ENCODE measurements around the gene SLC6A3. TPM values are rescaled to one million over a fixed set of nuclear protein-coding genes. Genes with fewer than 3 reads are reported as not detected.

SLC6A3 gene
- polyA plus RNA-seq, 1 experiment, result not detected

DNA sequence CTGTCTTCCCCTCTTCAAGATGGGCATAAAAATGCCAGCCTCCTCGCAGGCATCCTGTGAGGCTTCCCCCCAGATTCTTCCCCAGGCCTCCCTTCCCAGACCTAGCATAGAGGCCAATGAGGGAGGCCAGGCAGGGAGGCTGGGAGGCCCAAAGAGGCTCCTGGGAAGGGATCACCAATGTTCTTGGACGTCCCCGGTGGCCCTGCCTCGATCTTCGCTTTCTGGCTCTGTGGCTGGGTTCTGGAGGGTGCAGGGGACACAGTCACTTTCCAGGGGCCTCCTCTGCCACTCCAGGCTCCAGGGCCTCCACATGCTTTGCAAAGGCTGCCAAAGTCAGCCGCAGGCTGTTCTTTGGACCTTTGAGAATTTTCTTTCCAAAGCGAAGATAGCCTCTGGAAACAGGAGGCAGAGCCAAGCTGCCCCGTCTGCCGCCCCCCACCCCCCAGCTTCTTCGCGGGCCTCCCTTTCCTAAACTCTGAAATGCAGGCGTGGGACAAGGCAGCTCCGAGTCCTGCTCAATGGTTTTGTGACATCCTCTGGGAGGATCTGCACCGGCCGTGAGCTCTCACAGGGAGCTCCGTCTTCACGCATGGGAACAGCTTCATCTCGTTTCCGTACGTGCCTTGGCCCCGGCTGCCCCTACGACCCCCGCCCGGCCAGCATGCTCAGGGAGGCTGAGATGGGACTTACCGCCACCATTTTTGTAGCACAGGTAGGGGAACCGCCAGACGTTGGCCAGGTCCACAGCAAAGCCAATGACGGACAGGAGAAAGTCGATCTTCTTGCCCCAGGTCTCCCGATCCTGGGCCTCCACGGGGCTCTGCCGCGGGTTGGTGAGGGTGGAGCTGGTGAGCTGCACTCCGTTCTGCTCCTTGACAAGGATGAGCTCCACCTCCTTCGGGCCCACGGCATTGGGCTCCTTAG, 2.8 kb downstream of the SLC6A3 start:
- CTCF ChIA-PET, result no interaction called here
- TF ChIP-seq, protein P1, sequence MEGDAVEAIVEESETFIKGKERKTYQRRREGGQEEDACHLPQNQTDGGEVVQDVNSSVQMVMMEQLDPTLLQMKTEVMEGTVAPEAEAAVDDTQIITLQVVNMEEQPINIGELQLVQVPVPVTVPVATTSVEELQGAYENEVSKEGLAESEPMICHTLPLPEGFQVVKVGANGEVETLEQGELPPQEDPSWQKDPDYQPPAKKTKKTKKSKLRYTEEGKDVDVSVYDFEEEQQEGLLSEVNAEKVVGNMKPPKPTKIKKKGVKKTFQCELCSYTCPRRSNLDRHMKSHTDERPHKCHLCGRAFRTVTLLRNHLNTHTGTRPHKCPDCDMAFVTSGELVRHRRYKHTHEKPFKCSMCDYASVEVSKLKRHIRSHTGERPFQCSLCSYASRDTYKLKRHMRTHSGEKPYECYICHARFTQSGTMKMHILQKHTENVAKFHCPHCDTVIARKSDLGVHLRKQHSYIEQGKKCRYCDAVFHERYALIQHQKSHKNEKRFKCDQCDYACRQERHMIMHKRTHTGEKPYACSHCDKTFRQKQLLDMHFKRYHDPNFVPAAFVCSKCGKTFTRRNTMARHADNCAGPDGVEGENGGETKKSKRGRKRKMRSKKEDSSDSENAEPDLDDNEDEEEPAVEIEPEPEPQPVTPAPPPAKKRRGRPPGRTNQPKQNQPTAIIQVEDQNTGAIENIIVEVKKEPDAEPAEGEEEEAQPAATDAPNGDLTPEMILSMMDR (IDR thresholded peaks at IDR 0.05; ENCODE audit: low read depth, low read length), result no peak
- no peak for DNase-seq (ENCODE audit: low read depth, low spot score)
- Histone ChIP-seq H3K4me3 (ENCODE audit: low read depth, low read length) (no peak overlapping the region), H3K27me3 (ENCODE audit: control insufficient read depth, insufficient read depth, low read length) (peaks cover 49% of the 10 kb centered on the region), H3K27ac (ENCODE audit: low read depth, low read length) (no peak overlapping the region), H3K9me3 (ENCODE audit: control insufficient read depth, insufficient read depth, low read length) (peaks cover 10% of the 10 kb centered on the region; the same call in 1 of the 2 replicates)
- POLR2A ChIA-PET, result no interaction called here

DNA sequence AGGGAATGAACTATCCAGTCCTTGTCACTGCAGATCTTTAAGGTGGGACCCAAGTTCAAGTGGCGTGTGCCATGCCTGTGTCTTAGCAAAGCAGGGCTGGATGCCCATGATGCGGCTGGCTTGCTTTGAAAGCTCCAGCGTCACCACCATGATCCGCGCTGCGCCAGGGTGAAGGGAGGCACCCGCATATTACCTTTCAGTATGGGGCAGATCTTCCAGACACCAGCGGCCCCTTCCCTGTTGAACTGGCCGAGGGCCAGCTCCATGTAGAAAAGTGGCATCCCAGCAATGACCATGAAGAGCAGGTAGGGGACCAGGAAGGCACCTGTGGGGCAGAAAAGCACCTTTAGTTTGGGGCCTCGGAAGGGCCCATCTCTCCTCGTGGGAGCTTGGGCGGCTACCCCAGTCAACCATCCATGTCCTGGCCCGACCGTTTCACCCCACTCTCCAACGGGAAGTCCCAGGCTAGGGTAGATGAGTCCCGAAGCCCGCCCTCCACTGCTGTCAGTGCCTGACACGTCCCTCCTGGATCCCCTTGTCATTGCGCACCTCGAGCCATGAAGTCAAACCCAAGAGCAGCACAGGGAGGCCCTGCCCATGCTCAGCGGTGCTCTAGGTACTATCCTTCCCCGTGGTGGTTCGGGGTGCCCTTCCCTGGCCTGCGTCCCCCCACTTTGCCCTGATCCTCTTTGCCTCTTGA, 3.9 kb downstream of the SLC6A3 start:
- Histone ChIP-seq H3K4me3 (ENCODE audit: low read depth, low read length) (no peak overlapping the region), H3K27me3 (ENCODE audit: control insufficient read depth, insufficient read depth, low read length) (peaks cover 40% of the 10 kb centered on the region), H3K9me3 (ENCODE audit: control insufficient read depth, insufficient read depth, low read length) (peaks cover 10% of the 10 kb centered on the region; the same call in 1 of the 2 replicates), H3K27ac (ENCODE audit: low read depth, low read length) (no peak overlapping the region)
- TF ChIP-seq, protein P1 (IDR thresholded peaks at IDR 0.05; ENCODE audit: low read depth, low read length), result no peak
- ChIA-PET POLR2A (no interaction called here), CTCF (no interaction called here)
- no peak for DNase-seq (ENCODE audit: low read depth, low spot score)

GRCh38 chr5:1440098-1440493, 5.1 kb downstream of the SLC6A3 start:
- no peak overlapping the region for H3K27ac ChIP-seq (ENCODE audit: low read depth, low read length)
- CTCF ChIA-PET, result no interaction called here

GRCh38 chr5:1439388-1440097, 5.7 kb downstream of the SLC6A3 start:
- ChIA-PET POLR2A (no interaction called here), CTCF (no interaction called here)
- peaks cover 27% of the 10 kb centered on the region for H3K27me3 ChIP-seq (ENCODE audit: control insufficient read depth, insufficient read depth, low read length)
- TF ChIP-seq, protein P1 (IDR thresholded peaks at IDR 0.05; ENCODE audit: low read depth, low read length), result no peak
- H3K9me3 ChIP-seq (ENCODE audit: control insufficient read depth, insufficient read depth, low read length), result peaks cover 14% of the 10 kb centered on the region; the same call in 1 of the 2 replicates
- no peak overlapping the region for H3K27ac ChIP-seq (ENCODE audit: low read depth, low read length)
- no peak for DNase-seq (ENCODE audit: low read depth, low spot score)
- no peak overlapping the region for H3K4me3 ChIP-seq (ENCODE audit: low read depth, low read length)

More at GRCh38 chr5:1440098-1440493, 5.1 kb downstream of the SLC6A3 start:
- TF ChIP-seq, protein P1 (IDR thresholded peaks at IDR 0.05; ENCODE audit: low read depth, low read length), result no peak
- no peak for DNase-seq (ENCODE audit: low read depth, low spot score)
- POLR2A ChIA-PET, result no interaction called here
- no peak overlapping the region for H3K4me3 ChIP-seq (ENCODE audit: low read depth, low read length)
- peaks cover 32% of the 10 kb centered on the region for H3K27me3 ChIP-seq (ENCODE audit: control insufficient read depth, insufficient read depth, low read length)
- peaks cover 14% of the 10 kb centered on the region; the same call in 1 of the 2 replicates for H3K9me3 ChIP-seq (ENCODE audit: control insufficient read depth, insufficient read depth, low read length)

Data from AG04450 (cell line).